Loucy (cell line): ENCODE measurements around the gene LACTB.
A peak's percentile ranks its signal among the peaks of the same experiment; 100 is the strongest.

Experiments
- H2AFZ ChIP-seq: fragments of 200-600 bp; sonication (generic); 2 replicates; pipeline ENCODE4 v1.6.0; 2016; ENCODE audit warnings: antibody characterized with exemption, mild to moderate bottlenecking, low read length, moderate library complexity
- H3F3A ChIP-seq: fragments of 200-600 bp; 2 replicates; pipeline ENCODE4 v1.6.0; 2016; ENCODE audit warnings: antibody characterized with exemption, low read depth, mild to moderate bottlenecking
- H3K27me3 ChIP-seq: fragments of 200-600 bp; sonication (generic); 2 replicates; pipeline ENCODE4 v1.6.1; 2014; ENCODE audit warnings: low read length, mild to moderate bottlenecking; ENCODE audit not compliant: insufficient read depth, poor library complexity, severe bottlenecking
- H3K36me3 ChIP-seq: fragments of 200-600 bp; sonication (generic); 2 replicates; pipeline ENCODE4 v1.6.1; 2016; ENCODE audit warnings: low read length; ENCODE audit not compliant: insufficient read depth
- H3K4me1 ChIP-seq: fragments of 200-600 bp; sonication (generic); 2 replicates; pipeline ENCODE4 v1.5.1; 2014; ENCODE audit warnings: low read length, mild to moderate bottlenecking; ENCODE audit not compliant: insufficient read depth, poor library complexity, severe bottlenecking
- H3K4me2 ChIP-seq: fragments of 200-600 bp; sonication (generic); 2 replicates; pipeline ENCODE4 v1.6.0; 2014; ENCODE audit warnings: antibody characterized with exemption, low read length, low read depth, mild to moderate bottlenecking; ENCODE audit not compliant: poor library complexity, severe bottlenecking
- H3K4me3 ChIP-seq: fragments of 200-600 bp; sonication (generic); 2 replicates; pipeline ENCODE4 v1.5.1; 2014; ENCODE audit warnings: low read length, mild to moderate bottlenecking, mixed read lengths; ENCODE audit not compliant: poor library complexity, severe bottlenecking
- H3K79me2 ChIP-seq: fragments of 200-600 bp; sonication (generic); 2 replicates; pipeline ENCODE4 v1.6.1; 2014; ENCODE audit warnings: low read length; ENCODE audit not compliant: insufficient read depth
- H3K9ac ChIP-seq: fragments of 200-600 bp; sonication (generic); 2 replicates; pipeline ENCODE4 v1.6.0; 2014; ENCODE audit warnings: mild to moderate bottlenecking, low read depth, low read length, moderate library complexity; ENCODE audit not compliant: poor library complexity, severe bottlenecking
- H3K9me2 ChIP-seq: fragments of 200-600 bp; sonication (generic); replicated peaks from 2 replicates; pipeline ENCODE4 v1.6.1; 2016; ENCODE audit warnings: low read depth, low read length, mixed read lengths
- H3K9me3 ChIP-seq: fragments of 200-600 bp; sonication (generic); 2 replicates; pipeline ENCODE4 v1.6.1; 2014; ENCODE audit warnings: mild to moderate bottlenecking, antibody characterized with exemption, low read length, low read depth; ENCODE audit not compliant: insufficient read depth
- H4K20me1 ChIP-seq: fragments of 200-600 bp; sonication (generic); 2 replicates; pipeline ENCODE4 v1.6.0; 2014; ENCODE audit warnings: antibody characterized with exemption, low read length, mild to moderate bottlenecking; ENCODE audit not compliant: insufficient read depth, poor library complexity, severe bottlenecking
- CTCF ChIP-seq: fragments of 200-600 bp; sonication (generic); conservative IDR thresholded peaks from 2 replicates; pipeline ENCODE4 v1.5.1; 2014; ENCODE audit warnings: mild to moderate bottlenecking, antibody characterized with exemption, low read length
- EZH2phosphoT487 ChIP-seq: fragments of 200-600 bp; IDR thresholded peaks from 2 replicates; pipeline ENCODE4 v1.6.1; 2018; ENCODE audit warnings: antibody characterized with exemption, mild to moderate bottlenecking, moderate library complexity, borderline replicate concordance

Gene LACTB

GRCh38 chr15:63109920-63110319, 11.7 kb upstream of the LACTB start:
- Histone ChIP-seq H3K79me2 (no peaks in the 10 kb centered on the region), H3K27me3 (no peaks in the 10 kb centered on the region), H3K4me1 (peaks cover 30% of the 10 kb centered on the region), H3K4me3 (no peak overlapping the region), H2AFZ (no peak overlapping the region), H3K9me3 (no peaks in the 10 kb centered on the region; the same call in 1 of the 2 replicates), H3K4me2 (no peak overlapping the region), H4K20me1 (no peaks in the 10 kb centered on the region), H3K36me3 (no peaks in the 10 kb centered on the region), H3K9ac (no peak overlapping the region), H3K9me2 (no peaks in the 10 kb centered on the region), H3F3A (0 out of 2 replicates have a peak, but pooled peaks cover 2% of the 10 kb centered on the region)
- TF ChIP-seq EZH2phosphoT487 = no peak
- TF ChIP-seq CTCF = no peak

GRCh38 chr15:63110428-63111026, 11.1 kb upstream of the LACTB start:
- H3K4me2 ChIP-seq = no peak overlapping the region
- H4K20me1 ChIP-seq = no peaks in the 10 kb centered on the region
- peak overlapping the region; percentile 81 for H2AFZ ChIP-seq
- H3K9me2 ChIP-seq = no peaks in the 10 kb centered on the region
- TF ChIP-seq CTCF (no peak), EZH2phosphoT487 (no peak)
- no peaks in the 10 kb centered on the region for H3K36me3 ChIP-seq
- 0 out of 2 replicates have a peak, but pooled peaks cover 2% of the 10 kb centered on the region for H3F3A ChIP-seq
- H3K9ac ChIP-seq = no peak overlapping the region
- H3K9me3 ChIP-seq = no peaks in the 10 kb centered on the region; the same call in 1 of the 2 replicates
- H3K4me1 ChIP-seq = peaks cover 30% of the 10 kb centered on the region
- H3K4me3 ChIP-seq = no peak overlapping the region
- no peaks in the 10 kb centered on the region for H3K27me3 ChIP-seq
- H3K79me2 ChIP-seq = no peaks in the 10 kb centered on the region

- H3K79me2 ChIP-seq = no peaks in the 10 kb centered on the region
- H3K4me1 ChIP-seq = peaks cover 30% of the 10 kb centered on the region
- no peaks in the 10 kb centered on the region for H3K9me2 ChIP-seq
- H3K36me3 ChIP-seq = no peaks in the 10 kb centered on the region
- TF ChIP-seq EZH2phosphoT487 (no peak), CTCF (no peak)
- H3K4me2 ChIP-seq = peak overlapping the region; percentile 16
- no peak overlapping the region for H3K4me3 ChIP-seq
- H2AFZ ChIP-seq = peak overlapping the region; percentile 81
- peak overlapping the region; percentile 9 for H3K9ac ChIP-seq
- no peaks in the 10 kb centered on the region for H3K9me3 ChIP-seq
- 0 out of 2 replicates have a peak, but pooled peaks cover 2% of the 10 kb centered on the region for H3F3A ChIP-seq
- no peaks in the 10 kb centered on the region for H4K20me1 ChIP-seq
- H3K27me3 ChIP-seq = no peaks in the 10 kb centered on the region
These were observed 10.2 kb upstream of the LACTB start for GRCh38 chr15:63111481-63111880.
